ENCODE measurements around the gene EDIL3. TPM values are rescaled to one million over a fixed set of nuclear protein-coding genes. Genes with fewer than 3 reads are reported as not detected.

Gene EDIL3
- polyA plus RNA-seq, 1 donor (not counting 4 experiments of a cell fraction or from before 2014, with no cell fraction given): 0.34 TPM

DNA sequence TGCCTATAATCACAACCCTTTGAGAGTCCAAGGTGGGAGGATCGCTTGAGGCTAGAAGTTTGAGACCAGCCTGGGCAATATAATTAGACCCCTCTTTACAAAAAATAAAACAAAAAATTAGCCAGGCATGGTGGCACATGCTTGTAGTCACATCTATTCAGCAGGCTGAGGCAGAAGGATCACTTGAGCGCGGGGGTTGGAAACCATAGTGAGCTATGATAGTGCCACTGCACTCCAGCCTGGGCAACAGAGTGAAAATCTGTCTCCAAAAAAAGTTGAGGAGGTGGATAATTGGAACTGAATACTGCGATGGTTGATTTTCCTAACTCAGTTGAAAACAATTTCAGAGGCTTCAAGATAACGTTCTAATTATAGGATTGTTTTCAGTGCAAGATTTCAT, 52.6 kb downstream of the EDIL3 start:
- TF ChIP-seq EZH2 (IDR thresholded peaks at IDR 0.05; ENCODE audit: low read length): no peak
- TF ChIP-seq, protein P1, sequence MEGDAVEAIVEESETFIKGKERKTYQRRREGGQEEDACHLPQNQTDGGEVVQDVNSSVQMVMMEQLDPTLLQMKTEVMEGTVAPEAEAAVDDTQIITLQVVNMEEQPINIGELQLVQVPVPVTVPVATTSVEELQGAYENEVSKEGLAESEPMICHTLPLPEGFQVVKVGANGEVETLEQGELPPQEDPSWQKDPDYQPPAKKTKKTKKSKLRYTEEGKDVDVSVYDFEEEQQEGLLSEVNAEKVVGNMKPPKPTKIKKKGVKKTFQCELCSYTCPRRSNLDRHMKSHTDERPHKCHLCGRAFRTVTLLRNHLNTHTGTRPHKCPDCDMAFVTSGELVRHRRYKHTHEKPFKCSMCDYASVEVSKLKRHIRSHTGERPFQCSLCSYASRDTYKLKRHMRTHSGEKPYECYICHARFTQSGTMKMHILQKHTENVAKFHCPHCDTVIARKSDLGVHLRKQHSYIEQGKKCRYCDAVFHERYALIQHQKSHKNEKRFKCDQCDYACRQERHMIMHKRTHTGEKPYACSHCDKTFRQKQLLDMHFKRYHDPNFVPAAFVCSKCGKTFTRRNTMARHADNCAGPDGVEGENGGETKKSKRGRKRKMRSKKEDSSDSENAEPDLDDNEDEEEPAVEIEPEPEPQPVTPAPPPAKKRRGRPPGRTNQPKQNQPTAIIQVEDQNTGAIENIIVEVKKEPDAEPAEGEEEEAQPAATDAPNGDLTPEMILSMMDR (optimal IDR thresholded peaks at IDR 0.05 in 1 of 3, IDR thresholded peaks at IDR 0.05 in 1 of 3, conservative IDR thresholded peaks at IDR 0.05 in 1 of 3; ENCODE audit: extremely low read depth in 1 of 3, insufficient read depth in 2 of 3, low read length in 3 of 3): no peak
- Histone ChIP-seq H3K27me3 (ENCODE audit: control insufficient read depth, extremely low read depth, insufficient read depth, low read length) (no peaks in the 10 kb centered on the region), H3K9me3 (ENCODE audit: control insufficient read depth, low read depth, low read length) (no peaks in the 10 kb centered on the region), H3K9me1 (ENCODE audit: control insufficient read depth, extremely low read depth, insufficient read depth, low read length) (no peaks in the 10 kb centered on the region), H3K27ac (ENCODE audit: control insufficient read depth, insufficient read depth, low read length) (no peak overlapping the region), H3K4me1 (ENCODE audit: control insufficient read depth, extremely low read depth, insufficient read depth, low read length) (no peaks in the 10 kb centered on the region), H3K9ac (ENCODE audit: control insufficient read depth, extremely low read depth, insufficient read depth, low read length) (no peak overlapping the region), H3K36me3 (ENCODE audit: control insufficient read depth in 2 of 2, extremely low read depth in 1 of 2, insufficient read depth in 2 of 2, low read length in 2 of 2) (no peaks in the 10 kb centered on the region), H3K4me3 (ENCODE audit: control insufficient read depth in 2 of 3, extremely low read depth in 1 of 3, insufficient read depth in 2 of 3, low read depth in 1 of 3, low read length in 3 of 3) (no peak overlapping the region), H3K4me2 (ENCODE audit: control insufficient read depth, extremely low read depth, insufficient read depth, low read depth, low read length) (no peak overlapping the region), H3K79me2 (ENCODE audit: control insufficient read depth, insufficient read depth, low read length) (no peaks in the 10 kb centered on the region), H2AFZ (ENCODE audit: control insufficient read depth, low read length) (no peak overlapping the region), H4K20me1 (ENCODE audit: control insufficient read depth, extremely low read depth, insufficient read depth, low read length) (no peaks in the 10 kb centered on the region)
- DNase-seq (ENCODE audit: low read depth, low spot score): no peak
- dilution Hi-C loops (cut with MboI; ENCODE audit: extremely low pct_ligation_motif_present, low sequenced_read_pairs): no loop called here
- no peak for FAIRE-seq

DNA sequence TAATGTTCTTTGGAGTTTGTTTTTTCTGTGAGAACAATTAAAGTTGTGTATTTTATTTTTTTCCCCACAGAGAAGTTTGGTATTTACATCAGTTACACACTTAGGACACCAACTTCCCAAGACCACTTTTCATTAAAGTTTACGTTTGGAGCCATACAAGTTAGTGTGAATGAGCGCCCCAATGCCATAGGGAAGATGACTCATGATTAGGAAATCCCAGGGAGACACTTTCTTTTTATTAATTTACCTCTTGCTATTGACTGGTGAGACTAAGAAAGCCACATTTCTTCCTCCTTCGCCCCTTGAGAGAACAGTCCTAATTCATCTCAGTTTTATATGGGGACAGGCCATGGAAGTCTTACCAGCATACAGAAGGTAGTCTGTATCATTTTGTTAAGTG, 57.1 kb downstream of the EDIL3 start:
- no peaks in the 10 kb centered on the region for H3K27me3 ChIP-seq (ENCODE audit: control insufficient read depth, extremely low read depth, insufficient read depth, low read length)
- no peaks in the 10 kb centered on the region for H3K79me2 ChIP-seq (ENCODE audit: control insufficient read depth, insufficient read depth, low read length)
- dilution Hi-C loops (cut with MboI; ENCODE audit: extremely low pct_ligation_motif_present, low sequenced_read_pairs): no loop called here

More for the DNA sequence above, 57.1 kb downstream of the EDIL3 start:
- Histone ChIP-seq H3K36me3 (ENCODE audit: control insufficient read depth in 2 of 2, extremely low read depth in 1 of 2, insufficient read depth in 2 of 2, low read length in 2 of 2) (no peaks in the 10 kb centered on the region), H3K9ac (ENCODE audit: control insufficient read depth, extremely low read depth, insufficient read depth, low read length) (no peak overlapping the region), H3K4me2 (ENCODE audit: control insufficient read depth, extremely low read depth, insufficient read depth, low read depth, low read length) (no peak overlapping the region), H3K27ac (ENCODE audit: control insufficient read depth, insufficient read depth, low read length) (no peak overlapping the region), H2AFZ (ENCODE audit: control insufficient read depth, low read length) (no peak overlapping the region), H3K4me3 (ENCODE audit: control insufficient read depth in 2 of 3, extremely low read depth in 1 of 3, insufficient read depth in 2 of 3, low read depth in 1 of 3, low read length in 3 of 3) (no peak overlapping the region), H3K4me1 (ENCODE audit: control insufficient read depth, extremely low read depth, insufficient read depth, low read length) (no peaks in the 10 kb centered on the region), H3K9me1 (ENCODE audit: control insufficient read depth, extremely low read depth, insufficient read depth, low read length) (no peaks in the 10 kb centered on the region), H3K9me3 (ENCODE audit: control insufficient read depth, low read depth, low read length) (no peaks in the 10 kb centered on the region), H4K20me1 (ENCODE audit: control insufficient read depth, extremely low read depth, insufficient read depth, low read length) (no peaks in the 10 kb centered on the region)
- FAIRE-seq (no peak), DNase-seq (ENCODE audit: low read depth, low spot score) (no peak)
- TF ChIP-seq, protein P1 (optimal IDR thresholded peaks at IDR 0.05 in 1 of 3, IDR thresholded peaks at IDR 0.05 in 1 of 3, conservative IDR thresholded peaks at IDR 0.05 in 1 of 3; ENCODE audit: extremely low read depth in 1 of 3, insufficient read depth in 2 of 3, low read length in 3 of 3): no peak
- TF ChIP-seq EZH2 (IDR thresholded peaks at IDR 0.05; ENCODE audit: low read length): no peak

Data from keratinocyte (primary cell).